HepG2 (cell line): ENCODE measurements around the gene CCDC197. TPM values are rescaled to one million over a fixed set of nuclear protein-coding genes. Genes with fewer than 3 reads are reported as not detected.

Source experiments
- ATF3 ChIP-seq: sonication (generic); formaldehyde crosslinking; IDR thresholded peaks from 2 replicates; pipeline ENCODE4 v1.4.0; 2020; ENCODE audit warnings: missing genetic modification reagents
- FOXK1 ChIP-seq: sonication (generic); formaldehyde crosslinking; IDR thresholded peaks from 2 replicates; pipeline ENCODE4 v1.4.0; 2020; ENCODE audit warnings: low read depth, missing genetic modification reagents, borderline replicate concordance
- KDM3A ChIP-seq: IDR thresholded peaks from 2 replicates; pipeline ENCODE4 v1.6.1; 2018; ENCODE audit warnings: low read depth, missing compliant biosample characterization
- NFE2L2 ChIP-seq: fragments of 150-350 bp; IDR thresholded peaks from 2 replicates; pipeline ENCODE4 v1.6.1; 2014; ENCODE audit warnings: low read length
- PRDM4 ChIP-seq: sonication (generic); formaldehyde crosslinking; IDR thresholded peaks from 2 replicates; pipeline ENCODE4 v1.9.0; 2021; ENCODE audit warnings: missing genetic modification reagents, borderline replicate concordance
- SKI ChIP-seq: fragments of 450-650 bp; IDR thresholded peaks from one replicate; pipeline ENCODE4 v1.6.1; 2018; ENCODE audit warnings: mild to moderate bottlenecking; ENCODE audit not compliant: partially characterized antibody
- TBX3 ChIP-seq: fragments of 450-650 bp; IDR thresholded peaks from 2 replicates; pipeline ENCODE4 v1.6.1; 2017; ENCODE audit warnings: antibody characterized with exemption, mild to moderate bottlenecking, inconsistent platforms, borderline replicate concordance
- THYN1 ChIP-seq: sonication (generic); formaldehyde crosslinking; IDR thresholded peaks from 2 replicates; pipeline ENCODE4 v1.8.1; 2023; ENCODE audit warnings: low read depth, mild to moderate bottlenecking, moderate library complexity, missing genetic modification reagents, borderline replicate concordance
- ZBTB10 ChIP-seq: sonication (generic); formaldehyde crosslinking; IDR thresholded peaks from 2 replicates; pipeline ENCODE4 v1.4.0; 2020; ENCODE audit warnings: missing genetic modification reagents, borderline replicate concordance
- ZBTB33 ChIP-seq: sonication (generic); formaldehyde crosslinking; IDR thresholded peaks from 2 replicates; pipeline ENCODE4 v1.4.0; 2020; ENCODE audit warnings: missing genetic modification reagents
- ZHX2 ChIP-seq, 2 experiments: sonication (generic) in 1 of 2; formaldehyde crosslinking in 1 of 2; IDR thresholded peaks; 2 replicates each; pipeline versions ENCODE4 v1.6.1 to v1.9.0; 2014 to 2022; ENCODE audit warnings: antibody characterized with exemption in 1 of 2, borderline replicate concordance in 1 of 2, inconsistent platforms in 1 of 2, low read depth in 1 of 2, missing genetic modification reagents in 1 of 2
- ZNF615 ChIP-seq: sonication (generic); formaldehyde crosslinking; IDR thresholded peaks from 2 replicates; pipeline ENCODE4 v1.5.0; 2020; ENCODE audit warnings: mild to moderate bottlenecking, missing genetic modification reagents, borderline replicate concordance
- ZNF761 ChIP-seq: sonication (generic); formaldehyde crosslinking; conservative IDR thresholded peaks from 2 replicates; pipeline ENCODE4 v1.4.0; 2020; ENCODE audit warnings: mild to moderate bottlenecking, missing genetic modification reagents
- polyA plus RNA-seq, 8 experiments: library from polyadenylated mRNA; depleted of rRNA in 3 of 8; stranded (reverse) in 7 of 8; unstranded in 1 of 8; fragments of >200 nt; fragmentation: Illumina TruSeq in 4 of 8; extraction: Trizol in 4 of 8; gene quantifications; 2 replicates each; pipeline versions ENCODE4 v1.2.1 to v1.2.3, GENCODE V29; 2011 to 2016; ENCODE audit warnings: low read depth in 4 of 8, missing spikeins in 1 of 8, mixed read lengths in 1 of 8; ENCODE audit not compliant: insufficient read depth in 1 of 8
- total RNA-seq, 5 experiments: library from RNA; depleted of rRNA; stranded (reverse); fragments of >200 nt; fragmentation: Illumina TruSeq; extraction: Trizol; gene quantifications; 2 replicates each; pipeline ENCODE4 v1.2.3, GENCODE V29; 2016; ENCODE audit warnings: low read depth in 1 of 5

CCDC197 gene
- total and polyA plus RNA-seq, 2 of the 13 experiments (the other 11 are each of a cell fraction or from before 2014, with no cell fraction given) = 0.11 to 0.13 TPM

GRCh38 chr14:93959239-93960107 is 37.6 kb upstream of the CCDC197 start (continued):
- TF ChIP-seq FOXK1 (peak; percentile 84; the same call in 1 of the 2 replicates), NFE2L2 (peak; percentile 67), THYN1 (CRISPR knock-in tag) (no peak), SKI (peak; percentile 87), KDM3A (CRISPR knock-in tag) (peak; percentile 99), ZNF615 (CRISPR knock-in tag) (peak; percentile 87; the same call in 1 of the 2 replicates), ZBTB10 (CRISPR knock-in tag) (peak; percentile 98; the same call in 1 of the 2 replicates), PRDM4 (CRISPR knock-in tag) (no peak), ZBTB33 (CRISPR knock-in tag) (peak; percentile 68), ATF3 (CRISPR knock-in tag) (peak; percentile 99), ZHX2 (IDR thresholded peaks at IDR 0.05; ENCODE audit: low read depth) (0 out of 2 replicates have a peak, but pooled peaks have one; percentile 39), ZHX2 (CRISPR knock-in tag; IDR thresholded peaks at IDR 0.05; ENCODE audit: borderline replicate concordance) (no peak), TBX3 (peak; percentile 64; the same call in 1 of the 2 replicates), ZNF761 (CRISPR knock-in tag) (no peak)
